HepG2 (cell line): Measurements from ENCODE around the gene IRS2. TPM values are rescaled to one million over a fixed set of nuclear protein-coding genes. Genes with fewer than 3 reads are reported as not detected.

Experiments
- ATAC-seq: fragments of 200-7000 bp; cut with Tn5 transposase; 3 replicates; pipeline ENCODE4 v1.9.1; 2020; ENCODE audit warnings: mild to moderate bottlenecking, moderate library complexity
- BruUV-seq: library from RNA; stranded (reverse); fragments of 400-500 nt; replicated peaks from 2 replicates; lab custom pipeline; 2021; lab: Mats Ljungman, UMichigan
- CTCF ChIA-PET: fragments of 300-600 bp; formaldehyde crosslinking; extraction: SDS; loops from one replicate; lab custom pipeline; 2021; ENCODE audit warnings: low total read pairs, inconsistent platforms, low intra/inter-chr PET ratio; lab: Yijun Ruan, JAX
- POLR2A ChIA-PET: fragments of 350-600 bp; sonication (Branson Sonifier 250); formaldehyde crosslinking; loops from one replicate; lab custom pipeline; 2020; ENCODE audit warnings: antibody characterized with exemption, inconsistent platforms; lab: Yijun Ruan, JAX
- DNase-seq: peaks from one replicate; pipeline ENCODE4 v3.0.0-alpha.2; 2015; ENCODE audit warnings: low spot score
- FAIRE-seq: peaks from 3 replicates; lab custom pipeline; 2011; peaks lifted over from hg19 to GRCh38; lab: Jason Lieb, UNC
- H2AFZ ChIP-seq: one replicate; pipeline ENCODE4 v1.6.1; 2011; ENCODE audit warnings: low read length, inconsistent platforms
- H3K27ac ChIP-seq: fragments of 300-600 bp; 3 replicates; pipeline ENCODE4 v1.8.0; 2011; ENCODE audit warnings: mixed run types, mild to moderate bottlenecking, mixed read lengths, low read length, inconsistent platforms; ENCODE audit not compliant: insufficient read depth; ENCODE audit errors: extremely low read length
- H3K27me3 ChIP-seq, 2 experiments: fragments of 200-600 bp in 1 of 2; 2 replicates in 1 of 2; 3 replicates in 1 of 2; pipeline versions ENCODE4 v1.6.0 to v1.8.0; 2011; ENCODE audit warnings: low read length in 2 of 2, mild to moderate bottlenecking in 2 of 2, moderate library complexity in 2 of 2, inconsistent platforms in 1 of 2; ENCODE audit not compliant: insufficient read depth in 2 of 2, control insufficient read depth in 1 of 2
- H3K36me3 ChIP-seq, 2 experiments: fragments of 200-600 bp in 1 of 2; replicated peaks in 1 of 2; 2 replicates in 1 of 2; 3 replicates in 1 of 2; pipeline versions ENCODE4 v1.5.1 to v1.8.0; 2011; ENCODE audit warnings: low read length in 2 of 2, inconsistent platforms in 1 of 2; ENCODE audit not compliant: insufficient read depth in 2 of 2, control insufficient read depth in 1 of 2
- H3K4me1 ChIP-seq: 2 replicates; pipeline ENCODE4 v1.5.1; 2012; ENCODE audit warnings: low read length, inconsistent platforms; ENCODE audit not compliant: insufficient read depth
- H3K4me2 ChIP-seq: 2 replicates; pipeline ENCODE4 v1.6.0; 2011; ENCODE audit warnings: low read depth, low read length, inconsistent platforms
- H3K4me3 ChIP-seq, 3 experiments: fragments of 200-600 bp in 1 of 3; sonication (generic), shearing (Covaris generic) in 1 of 3; replicated peaks in 1 of 3; 2 replicates each; pipeline ENCODE4 v1.5.1; 2011 to 2016; ENCODE audit warnings: low read length in 3 of 3, inconsistent platforms in 2 of 3, low read depth in 2 of 3, mild to moderate bottlenecking in 2 of 3, control low read depth in 1 of 3, mixed read lengths in 1 of 3; ENCODE audit not compliant: insufficient read depth in 1 of 3
- H3K79me2 ChIP-seq: one replicate; pipeline ENCODE4 v1.6.1; 2011; ENCODE audit warnings: low read length, inconsistent platforms; ENCODE audit not compliant: insufficient read depth
- H3K9ac ChIP-seq: 2 replicates; pipeline ENCODE4 v1.6.0; 2011; ENCODE audit warnings: mild to moderate bottlenecking, low read depth, low read length, inconsistent platforms; ENCODE audit not compliant: insufficient read depth
- H3K9me3 ChIP-seq: 2 replicates; pipeline ENCODE4 v1.5.1; 2012; ENCODE audit warnings: mild to moderate bottlenecking, low read length
- H4K20me1 ChIP-seq: 2 replicates; pipeline ENCODE4 v1.6.0; 2011; ENCODE audit warnings: inconsistent platforms, mild to moderate bottlenecking, low read length, moderate library complexity; ENCODE audit not compliant: insufficient read depth
- DR1 ChIP-seq: sonication (generic); formaldehyde crosslinking; IDR thresholded peaks from 2 replicates; pipeline ENCODE4 v1.8.0; 2021; ENCODE audit warnings: mild to moderate bottlenecking, missing genetic modification reagents, inconsistent platforms
- JARID2 ChIP-seq: sonication (generic); formaldehyde crosslinking; IDR thresholded peaks from 2 replicates; pipeline ENCODE4 v1.8.1; 2023; ENCODE audit warnings: missing genetic modification reagents, inconsistent platforms; ENCODE audit not compliant: insufficient replicate concordance
- NFYB ChIP-seq: sonication (generic); formaldehyde crosslinking; IDR thresholded peaks from 2 replicates; pipeline ENCODE4 v1.4.0; 2020; ENCODE audit warnings: missing genetic modification reagents
- RFX1 ChIP-seq: fragments of 450-650 bp; IDR thresholded peaks from 2 replicates; pipeline ENCODE4 v1.6.1; 2017
- TEAD2 ChIP-seq: sonication (generic); formaldehyde crosslinking; IDR thresholded peaks from 2 replicates; pipeline ENCODE4 v1.9.0; 2021; ENCODE audit warnings: missing genetic modification reagents
- ZBTB1 ChIP-seq: sonication (generic); formaldehyde crosslinking; IDR thresholded peaks from 2 replicates; pipeline ENCODE4 v1.4.0; 2020; ENCODE audit warnings: missing genetic modification reagents, borderline replicate concordance
- ZBTB20 ChIP-seq: sonication (generic); formaldehyde crosslinking; IDR thresholded peaks from 2 replicates; pipeline ENCODE4 v1.8.1; 2023; ENCODE audit warnings: missing genetic modification reagents, low read depth, mild to moderate bottlenecking, borderline replicate concordance
- ZNF33A ChIP-seq: sonication (generic); formaldehyde crosslinking; IDR thresholded peaks from 2 replicates; pipeline ENCODE4 v1.5.1; 2020; ENCODE audit warnings: missing genetic modification reagents, mild to moderate bottlenecking, moderate library complexity, borderline replicate concordance
- ZNF761 ChIP-seq: sonication (generic); formaldehyde crosslinking; conservative IDR thresholded peaks from 2 replicates; pipeline ENCODE4 v1.4.0; 2020; ENCODE audit warnings: mild to moderate bottlenecking, missing genetic modification reagents
- ZNF781 ChIP-seq: sonication (generic); formaldehyde crosslinking; IDR thresholded peaks from 2 replicates; pipeline ENCODE4 v1.5.1; 2020; ENCODE audit warnings: borderline replicate concordance, mild to moderate bottlenecking, missing genetic modification reagents; ENCODE audit errors: not compliant biosample characterization
- WGBS: methylation state at CpG from one replicate; pipeline ENCODE4 v1.1.6; 2017; ENCODE audit warnings: low lambda C conversion rate; 5-methylcytosine and 5-hydroxymethylcytosine counted together
- in situ Hi-C: cut with HindIII; loops from 2 replicates; pipeline ENCODE4 v1.10.0; 2017; ENCODE audit warnings: low pct_unique_long_range_greater_than_20kb; ENCODE audit not compliant: extremely low pct_ligation_motif_present
- intact Hi-C: fragments of 100-400 bp; cut with micrococcal nuclease; formaldehyde crosslinking; loops from one replicate; pipeline ENCODE4 v1.10.0; 2022; ENCODE audit not compliant: unreplicated experiment
- polyA plus RNA-seq, 8 experiments: library from polyadenylated mRNA; depleted of rRNA in 3 of 8; stranded (reverse) in 7 of 8; unstranded in 1 of 8; fragments of >200 nt; fragmentation: Illumina TruSeq in 4 of 8; extraction: Trizol in 4 of 8; gene quantifications; 2 replicates each; pipeline versions ENCODE4 v1.2.1 to v1.2.3, GENCODE V29; 2011 to 2016; ENCODE audit warnings: low read depth in 4 of 8, missing spikeins in 1 of 8, mixed read lengths in 1 of 8; ENCODE audit not compliant: insufficient read depth in 1 of 8
- total RNA-seq, 5 experiments: library from RNA; depleted of rRNA; stranded (reverse); fragments of >200 nt; fragmentation: Illumina TruSeq; extraction: Trizol; gene quantifications; 2 replicates each; pipeline ENCODE4 v1.2.3, GENCODE V29; 2016; ENCODE audit warnings: low read depth in 1 of 5
- TF ChIP-seq, protein P1 (sequence below): sonication (generic); formaldehyde crosslinking; conservative IDR thresholded peaks from 2 replicates; pipeline ENCODE4 v1.5.0; 2020; ENCODE audit warnings: missing genetic modification reagents
- TF ChIP-seq, protein P2 (sequence below): sonication (generic); formaldehyde crosslinking; conservative IDR thresholded peaks from 2 replicates; pipeline ENCODE4 v1.4.0; 2020; ENCODE audit warnings: missing genetic modification reagents

The IRS2 gene
- total and polyA plus RNA-seq, 2 of the 13 experiments (the other 11 are each of a cell fraction or from before 2014, with no cell fraction given) = 0.02 to 0.04 TPM

DNA sequence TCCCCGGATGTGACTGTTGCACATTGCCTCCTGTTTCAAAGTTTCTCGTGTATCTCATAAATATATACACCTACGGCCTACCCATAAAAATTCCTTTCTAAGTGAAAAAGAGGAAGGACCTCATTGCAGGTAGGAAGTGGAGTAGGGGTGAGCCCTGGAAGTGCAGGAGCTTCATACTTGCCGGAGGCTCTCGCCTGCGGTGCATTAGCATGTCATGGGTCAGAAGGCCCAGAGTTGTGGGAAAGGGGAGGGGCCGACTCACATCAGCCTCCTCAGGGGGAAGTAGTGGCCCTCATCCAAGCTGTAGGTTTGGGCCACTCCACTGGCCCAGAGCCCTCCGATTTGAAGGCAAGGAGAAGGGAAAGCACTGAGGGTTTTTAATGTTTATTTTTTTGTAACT, 26.0 kb upstream of the IRS2 start (continued):
- no peak for TF ChIP-seq DR1 (CRISPR knock-in tag)
- no peak for TF ChIP-seq JARID2 (CRISPR knock-in tag)
- TF ChIP-seq ZNF33A = no peak
- no peak for TF ChIP-seq ZNF761 (CRISPR knock-in tag)
- TF ChIP-seq, protein P1, sequence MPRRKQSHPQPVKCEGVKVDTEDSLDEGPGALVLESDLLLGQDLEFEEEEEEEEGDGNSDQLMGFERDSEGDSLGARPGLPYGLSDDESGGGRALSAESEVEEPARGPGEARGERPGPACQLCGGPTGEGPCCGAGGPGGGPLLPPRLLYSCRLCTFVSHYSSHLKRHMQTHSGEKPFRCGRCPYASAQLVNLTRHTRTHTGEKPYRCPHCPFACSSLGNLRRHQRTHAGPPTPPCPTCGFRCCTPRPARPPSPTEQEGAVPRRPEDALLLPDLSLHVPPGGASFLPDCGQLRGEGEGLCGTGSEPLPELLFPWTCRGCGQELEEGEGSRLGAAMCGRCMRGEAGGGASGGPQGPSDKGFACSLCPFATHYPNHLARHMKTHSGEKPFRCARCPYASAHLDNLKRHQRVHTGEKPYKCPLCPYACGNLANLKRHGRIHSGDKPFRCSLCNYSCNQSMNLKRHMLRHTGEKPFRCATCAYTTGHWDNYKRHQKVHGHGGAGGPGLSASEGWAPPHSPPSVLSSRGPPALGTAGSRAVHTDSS (CRISPR knock-in tag) = no peak
- no peak for TF ChIP-seq TEAD2 (CRISPR knock-in tag)

DNA sequence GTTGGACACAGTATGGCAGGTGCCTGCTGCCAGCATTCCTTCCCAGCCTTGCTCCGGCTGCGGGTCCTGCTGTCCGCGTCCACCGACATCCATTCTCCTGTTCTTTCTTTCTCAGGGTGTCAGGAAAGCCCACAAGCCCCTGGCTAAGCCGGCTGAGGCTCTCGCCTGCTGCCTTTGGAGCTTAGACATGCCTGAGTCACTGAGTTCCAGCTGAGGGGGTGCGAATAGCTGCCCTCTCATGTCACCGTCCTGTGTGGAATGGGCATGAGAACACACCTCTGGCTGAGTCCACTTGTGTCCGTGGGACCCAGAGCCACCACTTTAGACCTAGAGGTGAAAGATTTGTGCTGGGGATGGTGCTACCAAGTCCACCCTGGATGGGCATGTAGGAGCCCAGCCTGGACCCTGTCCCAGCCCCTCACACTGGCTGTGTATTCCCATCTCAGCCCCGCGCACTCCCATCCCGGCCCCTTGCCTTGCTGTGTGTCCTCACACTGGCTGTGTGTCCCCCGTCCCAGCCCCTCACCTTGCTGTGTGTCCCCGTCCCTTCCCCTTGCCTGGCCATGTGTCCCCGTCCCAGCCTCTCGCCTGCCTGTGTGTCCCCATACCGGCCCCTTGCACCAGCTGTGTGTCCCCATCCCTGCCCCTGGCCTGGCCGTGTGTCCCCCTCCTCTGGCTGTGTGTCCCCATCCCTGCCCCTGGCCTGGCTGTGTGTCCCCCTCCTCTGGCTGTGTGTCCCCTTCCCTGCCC, 24.6 kb upstream of the IRS2 start:
- BruUV-seq = no TSS peak
- WGBS = 41% methylated on average over 18 of the region's 19 CpGs
- no peaks in the 10 kb centered on the region for H3K9me3 ChIP-seq
- no peaks in the 10 kb centered on the region for H3K79me2 ChIP-seq
- H3K4me3 ChIP-seq = no peak overlapping the region
- no peaks in the 10 kb centered on the region; a peak in 1 of 5 replicates for H3K27me3 ChIP-seq
- H3K27ac ChIP-seq = no peak overlapping the region
- intact Hi-C loops (no loop called here), in situ Hi-C loops (no loop called here)
- no peak overlapping the region for H3K9ac ChIP-seq
- no peak for TF ChIP-seq ZBTB1
- no peak for TF ChIP-seq ZBTB20 (CRISPR knock-in tag)
- TF ChIP-seq ZNF781 (CRISPR knock-in tag) = no peak
- TF ChIP-seq RFX1 = no peak
- TF ChIP-seq, protein P2, sequence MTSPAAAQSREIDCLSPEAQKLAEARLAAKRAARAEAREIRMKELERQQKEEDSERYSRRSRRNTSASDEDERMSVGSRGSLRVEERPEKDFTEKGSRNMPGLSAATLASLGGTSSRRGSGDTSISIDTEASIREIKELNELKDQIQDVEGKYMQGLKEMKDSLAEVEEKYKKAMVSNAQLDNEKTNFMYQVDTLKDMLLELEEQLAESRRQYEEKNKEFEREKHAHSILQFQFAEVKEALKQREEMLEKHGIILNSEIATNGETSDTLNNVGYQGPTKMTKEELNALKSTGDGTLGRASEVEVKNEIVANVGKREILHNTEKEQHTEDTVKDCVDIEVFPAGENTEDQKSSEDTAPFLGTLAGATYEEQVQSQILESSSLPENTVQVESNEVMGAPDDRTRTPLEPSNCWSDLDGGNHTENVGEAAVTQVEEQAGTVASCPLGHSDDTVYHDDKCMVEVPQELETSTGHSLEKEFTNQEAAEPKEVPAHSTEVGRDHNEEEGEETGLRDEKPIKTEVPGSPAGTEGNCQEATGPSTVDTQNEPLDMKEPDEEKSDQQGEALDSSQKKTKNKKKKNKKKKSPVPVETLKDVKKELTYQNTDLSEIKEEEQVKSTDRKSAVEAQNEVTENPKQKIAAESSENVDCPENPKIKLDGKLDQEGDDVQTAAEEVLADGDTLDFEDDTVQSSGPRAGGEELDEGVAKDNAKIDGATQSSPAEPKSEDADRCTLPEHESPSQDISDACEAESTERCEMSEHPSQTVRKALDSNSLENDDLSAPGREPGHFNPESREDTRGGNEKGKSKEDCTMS (CRISPR knock-in tag) = no peak
- no peak for TF ChIP-seq NFYB (CRISPR knock-in tag)
- CTCF ChIA-PET = no interaction called here
- FAIRE-seq = no peak
- H3K4me2 ChIP-seq = no peak overlapping the region
- POLR2A ChIA-PET = no interaction called here
- H3K4me1 ChIP-seq = no peaks in the 10 kb centered on the region
- H2AFZ ChIP-seq = no peak overlapping the region
- ATAC-seq = no peak
- no peaks in the 10 kb centered on the region for H4K20me1 ChIP-seq
- H3K36me3 ChIP-seq = no peaks in the 10 kb centered on the region
- no peak for DNase-seq
